ENCODE data around the gene PPP1R1C. TPM values are rescaled to one million over a fixed set of nuclear protein-coding genes. Genes with fewer than 3 reads are reported as not detected.

Gene PPP1R1C
- total RNA-seq, 1 experiment from 2014 or later = 4.0 TPM

DNA sequence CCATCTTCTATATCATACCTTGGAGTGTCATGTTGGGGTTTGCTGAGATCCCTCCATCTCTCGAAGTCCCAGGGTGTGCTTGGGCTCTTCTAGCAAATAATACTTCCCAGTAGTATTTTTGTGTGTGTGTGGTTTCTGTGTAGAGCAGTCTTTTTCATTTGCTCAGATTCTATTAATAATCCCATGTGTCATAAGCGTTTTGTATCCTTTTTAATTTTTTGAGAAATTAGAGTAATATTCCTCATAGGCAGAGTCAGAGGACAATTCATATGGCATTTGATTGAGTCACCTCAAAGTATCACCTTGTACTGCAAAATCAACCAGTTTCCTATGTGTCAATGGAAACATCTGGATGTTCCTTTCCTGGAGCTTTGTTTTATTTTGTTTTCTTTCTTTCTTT is 37.4 kb upstream of the PPP1R1C start:
- Histone ChIP-seq H3K79me2 (ENCODE audit: insufficient read depth, low read length) (no peaks in the 10 kb centered on the region), H2BK20ac (ENCODE audit: low read depth, low read length, poor library complexity, severe bottlenecking) (no peak overlapping the region), H3K9ac (ENCODE audit: extremely low read depth, insufficient read length, low read length) (no peak overlapping the region), H3K23me2 (ENCODE audit: insufficient read length, low read depth, low read length, poor library complexity, severe bottlenecking) (no peaks in the 10 kb centered on the region), H2BK120ac (ENCODE audit: low read depth, low read length, poor library complexity, severe bottlenecking) (no peak overlapping the region), H4K8ac (replicated peaks; ENCODE audit: insufficient read length, low read depth, low read length) (no peak overlapping the region), H3K4me2 (ENCODE audit: insufficient read depth, insufficient read length, low read length) (no peak overlapping the region), H2BK15ac (ENCODE audit: low read depth, low read length) (no peak overlapping the region), H4K20me1 (ENCODE audit: control insufficient read depth, insufficient read depth, insufficient read length) (no peaks in the 10 kb centered on the region), H3K14ac (ENCODE audit: insufficient read depth, low read length) (no peak overlapping the region), H3K4me1 (ENCODE audit: insufficient read depth, low read length) (no peaks in the 10 kb centered on the region; the same call in 1 of the 2 replicates), H4K5ac (ENCODE audit: insufficient read length, low read depth, low read length) (no peak overlapping the region), H3K27ac (ENCODE audit: insufficient read length, low read depth, low read length) (no peak overlapping the region), H4K91ac (ENCODE audit: insufficient read length, low read depth, low read length) (no peak overlapping the region), H3K9me3 (ENCODE audit: control insufficient read depth, low read depth, low read length) (no peaks in the 10 kb centered on the region), H3T11ph (ENCODE audit: low read length) (no peak overlapping the region), H2AK5ac (ENCODE audit: insufficient read length, low read length) (no peak overlapping the region), H2AFZ (ENCODE audit: low read length) (no peak overlapping the region), H2BK12ac (ENCODE audit: insufficient read length, low read depth, low read length) (no peak overlapping the region), H3K23ac (ENCODE audit: insufficient read length, low read depth, low read length) (no peak overlapping the region), H3K27me3 (ENCODE audit: insufficient read depth, low read length) (no peaks in the 10 kb centered on the region), H3K79me1 (ENCODE audit: insufficient read depth, low read depth, low read length, poor library complexity, severe bottlenecking) (no peaks in the 10 kb centered on the region), H2BK5ac (ENCODE audit: insufficient read length, low read length) (no peak overlapping the region), H3K4ac (ENCODE audit: low read depth, low read length) (no peak overlapping the region), H3K18ac (ENCODE audit: insufficient read length, low read depth, low read length) (no peak overlapping the region), H3K56ac (ENCODE audit: insufficient read length, low read depth, low read length) (no peak overlapping the region)
- peaks cover 0 to 7% of the 10 kb centered on the region in 2 experiments; a peak in 1 of 4 replicates for H3K4me1 Mint-ChIP-seq
- no CpG with 5 or more reads among the region's 2 CpGs for WGBS (ENCODE audit: extremely low coverage, insufficient read length, low lambda C conversion rate)
- no peak for DNase-seq
- H3K4me3 Mint-ChIP-seq = no peak overlapping the region
- no peaks in the 10 kb centered on the region for H3K27me3 Mint-ChIP-seq (ENCODE audit: low read depth)
- no peaks in the 10 kb centered on the region for H3K9me3 Mint-ChIP-seq
- H3K36me3 Mint-ChIP-seq (ENCODE audit: insufficient read depth in 1 of 3, low read depth in 3 of 3) = no peaks in the 10 kb centered on the region
- no peak for TF ChIP-seq CTCF (conservative IDR thresholded peaks at IDR 0.05)
- no peak overlapping the region for H3K27ac Mint-ChIP-seq
